Neuron (in vitro differentiated cells): ENCODE data around the gene SKI.
A peak's percentile ranks its signal among the peaks of the same experiment; 100 is the strongest.
"Not testable (repeated sequence)": the region's sequence is repeated elsewhere in the genome, so short reads cannot be mapped to it uniquely, and the experiment has no call there.

Source experiments
- H2AFZ ChIP-seq: one replicate; pipeline ENCODE4 v1.6.1; 2013; ENCODE audit warnings: low read depth, mild to moderate bottlenecking, inconsistent platforms, low read length, moderate library complexity
- H3K27me3 ChIP-seq: one replicate; pipeline ENCODE4 v1.6.1; 2013; ENCODE audit warnings: low read length; ENCODE audit not compliant: insufficient read depth
- H3K36me3 ChIP-seq: one replicate; pipeline ENCODE4 v1.6.1; 2013; ENCODE audit warnings: low read length; ENCODE audit not compliant: insufficient read depth
- H3K4me1 ChIP-seq: one replicate; pipeline ENCODE4 v1.6.1; 2013; ENCODE audit warnings: low read length; ENCODE audit not compliant: insufficient read depth
- H3K4me3 ChIP-seq: 2 replicates; pipeline ENCODE4 v1.5.1; 2013; ENCODE audit warnings: mild to moderate bottlenecking, low read length, moderate library complexity
- H3K9me3 ChIP-seq: one replicate; pipeline ENCODE4 v1.6.1; 2013; ENCODE audit warnings: low read length

SKI gene

DNA sequence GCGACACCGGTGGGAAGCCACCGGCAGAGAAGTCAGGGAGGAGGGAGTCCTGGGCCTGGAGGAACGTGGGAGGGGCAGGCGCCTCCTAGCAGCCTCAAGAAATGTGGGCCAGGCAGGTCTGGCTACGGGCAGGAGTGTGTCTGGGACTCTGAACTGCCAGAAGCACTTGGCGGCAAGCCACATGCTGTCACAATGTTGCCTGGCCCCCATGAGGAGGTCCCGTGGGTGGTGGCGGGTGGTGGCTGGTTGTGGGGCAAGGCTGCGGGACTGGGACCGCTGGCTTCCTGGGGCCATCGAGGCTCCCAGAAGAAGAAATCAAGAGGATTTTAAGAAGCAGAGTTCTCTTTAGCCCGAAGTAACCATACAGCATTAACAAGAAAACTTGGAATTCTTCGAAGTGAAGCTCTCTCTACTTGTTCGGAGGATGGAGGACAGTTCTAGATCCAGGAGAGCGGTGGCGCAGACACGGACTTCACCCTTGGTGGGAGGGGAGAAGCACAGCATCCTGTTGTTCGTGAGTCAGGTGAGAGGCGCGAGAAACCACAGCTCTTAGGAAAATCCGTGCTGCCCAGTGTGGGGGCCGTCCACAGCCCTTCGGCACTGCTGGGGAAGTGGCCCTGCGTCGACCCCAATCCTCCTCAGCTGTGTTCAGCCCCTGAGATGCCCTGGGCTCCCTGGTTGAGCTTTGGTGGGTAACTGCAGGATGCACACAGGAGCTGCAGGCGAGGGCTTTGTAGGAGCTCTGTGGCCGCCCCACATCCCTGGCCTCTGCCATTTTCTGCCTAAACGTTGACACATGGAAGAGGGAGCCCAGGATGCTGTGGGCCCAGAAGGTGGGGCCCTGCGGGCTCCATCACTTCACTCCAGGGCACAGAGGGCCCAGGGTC lies 12.4 kb downstream of the SKI start:
- Histone ChIP-seq H3K36me3 (peaks cover 11% of the 10 kb centered on the region), H3K9me3 (no peaks in the 10 kb centered on the region), H2AFZ (no peak overlapping the region), H3K4me1 (peaks cover 22% of the 10 kb centered on the region), H3K4me3 (no peak overlapping the region), H3K27me3 (no peaks in the 10 kb centered on the region)

DNA sequence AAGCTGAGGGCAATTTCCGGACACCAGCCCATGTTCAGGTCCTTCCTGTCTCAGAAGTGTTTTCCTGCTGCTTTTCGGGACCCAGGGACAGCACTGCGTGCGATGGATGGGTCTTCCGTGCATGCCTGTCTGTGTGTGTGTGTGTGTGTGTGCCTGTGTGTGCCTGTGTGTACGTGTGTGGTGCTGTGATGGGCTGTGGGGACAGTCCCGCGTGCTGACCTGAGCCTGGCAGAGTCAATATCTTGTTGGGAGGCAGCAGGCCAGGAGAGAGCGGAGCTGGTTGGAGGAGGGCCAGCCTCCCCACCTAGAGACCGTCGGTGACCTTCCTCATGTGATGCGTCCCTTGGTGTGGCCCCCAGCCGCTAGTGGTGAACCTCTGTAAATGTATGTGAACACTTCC lies 13.7 kb downstream of the SKI start:
- H3K27me3 ChIP-seq = no peaks in the 10 kb centered on the region
- H3K4me1 ChIP-seq = peaks cover 33% of the 10 kb centered on the region
- H2AFZ ChIP-seq = no peak overlapping the region
- no peak overlapping the region for H3K4me3 ChIP-seq
- peaks cover 11% of the 10 kb centered on the region for H3K36me3 ChIP-seq
- H3K9me3 ChIP-seq = no peaks in the 10 kb centered on the region

DNA sequence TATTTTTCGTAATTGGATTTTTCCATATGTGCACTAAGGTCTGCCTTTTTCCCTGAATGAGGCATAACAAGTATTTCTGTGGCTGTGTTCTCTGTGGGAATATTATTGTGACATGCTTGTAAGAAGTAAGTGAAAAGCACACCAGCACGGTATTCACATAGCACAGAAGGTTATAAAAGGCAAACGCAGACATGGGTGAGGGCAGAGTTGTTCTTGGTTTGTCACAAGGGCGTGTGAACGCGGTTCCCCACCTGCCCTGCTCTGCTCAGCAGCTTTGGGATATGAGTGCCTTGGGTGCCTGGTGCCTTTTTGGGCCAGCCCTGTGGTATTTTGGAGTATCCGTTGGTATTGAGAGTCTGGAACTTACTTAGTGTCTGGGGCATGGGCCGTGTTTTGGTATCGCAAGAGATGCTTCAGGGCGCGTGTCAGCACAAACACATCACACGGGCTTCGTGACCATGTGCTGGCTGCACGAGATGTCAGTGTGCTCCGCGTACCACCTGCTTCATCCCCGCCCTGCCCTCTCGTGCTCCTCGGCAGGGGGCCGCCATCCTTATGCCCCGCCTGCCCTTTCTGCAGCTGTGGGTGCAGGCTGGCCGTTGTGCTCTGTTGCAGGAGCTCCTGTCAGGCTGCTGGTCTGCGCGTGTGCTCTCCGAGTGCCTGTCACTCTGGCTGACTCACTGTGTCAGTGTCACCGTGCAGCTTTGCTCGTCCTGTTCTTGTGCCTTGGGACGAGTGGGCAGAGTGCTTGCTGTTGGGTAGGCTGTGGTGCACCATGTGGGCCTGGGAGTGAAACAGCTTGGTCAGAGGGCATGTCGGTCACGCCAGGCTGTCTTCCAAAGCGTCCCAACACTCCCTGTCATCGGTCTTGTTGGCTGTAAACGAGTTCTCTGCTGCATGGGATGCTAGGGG lies 15.0 kb downstream of the SKI start:
- H3K36me3 ChIP-seq = peaks cover 11% of the 10 kb centered on the region
- H3K9me3 ChIP-seq = no peaks in the 10 kb centered on the region
- no peak overlapping the region for H3K4me3 ChIP-seq
- no peaks in the 10 kb centered on the region for H3K27me3 ChIP-seq
- peaks cover 46% of the 10 kb centered on the region for H3K4me1 ChIP-seq
- H2AFZ ChIP-seq = no peak overlapping the region

DNA sequence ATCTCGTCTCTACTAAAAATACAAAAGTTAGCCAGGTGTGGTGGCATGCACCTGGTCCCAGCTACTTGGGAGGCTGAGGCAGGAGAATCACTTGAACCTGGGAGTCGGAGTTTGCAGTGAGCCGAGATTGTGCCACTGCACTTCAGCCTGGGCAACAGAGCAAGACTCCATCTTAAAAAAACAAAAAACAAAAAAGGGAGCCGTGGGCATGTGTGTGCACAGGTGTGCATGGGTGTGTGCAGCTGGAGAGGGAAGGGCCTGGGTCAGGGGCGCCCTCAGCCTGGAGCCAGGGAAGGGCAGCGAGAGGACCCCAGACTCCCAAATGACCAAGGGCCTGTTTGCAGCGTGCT lies 18.9 kb downstream of the SKI start:
- H3K27me3 ChIP-seq, H3K9me3 ChIP-seq, H3K36me3 ChIP-seq, H3K4me3 ChIP-seq, H2AFZ ChIP-seq: not testable (repeated sequence)
- peaks cover 66% of the 10 kb centered on the region for H3K4me1 ChIP-seq

DNA sequence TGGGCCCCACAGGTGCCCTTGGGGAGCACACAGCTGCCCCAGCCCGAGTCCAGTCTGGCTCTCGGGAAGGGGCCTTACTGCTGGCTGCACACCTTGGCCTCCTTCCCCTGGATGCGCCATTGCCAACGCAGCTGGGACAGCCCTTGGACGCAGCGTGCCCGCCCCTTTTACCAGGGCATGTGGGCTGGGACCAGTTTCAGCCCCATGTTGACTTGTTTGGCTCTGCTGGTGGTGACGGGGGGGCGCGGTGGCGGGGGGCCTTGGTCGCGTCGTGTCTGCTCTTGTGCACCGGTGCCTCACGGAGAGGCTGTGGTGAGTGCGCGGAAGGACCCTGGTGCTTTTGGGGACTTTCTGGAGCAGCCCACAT lies 19.6 kb downstream of the SKI start:
- no peak overlapping the region for H2AFZ ChIP-seq
- peaks cover 61% of the 10 kb centered on the region for H3K4me1 ChIP-seq
- H3K9me3 ChIP-seq = no peaks in the 10 kb centered on the region
- no peaks in the 10 kb centered on the region for H3K27me3 ChIP-seq
- peak overlapping the region; percentile 7 for H3K4me3 ChIP-seq
- no peaks in the 10 kb centered on the region for H3K36me3 ChIP-seq

DNA sequence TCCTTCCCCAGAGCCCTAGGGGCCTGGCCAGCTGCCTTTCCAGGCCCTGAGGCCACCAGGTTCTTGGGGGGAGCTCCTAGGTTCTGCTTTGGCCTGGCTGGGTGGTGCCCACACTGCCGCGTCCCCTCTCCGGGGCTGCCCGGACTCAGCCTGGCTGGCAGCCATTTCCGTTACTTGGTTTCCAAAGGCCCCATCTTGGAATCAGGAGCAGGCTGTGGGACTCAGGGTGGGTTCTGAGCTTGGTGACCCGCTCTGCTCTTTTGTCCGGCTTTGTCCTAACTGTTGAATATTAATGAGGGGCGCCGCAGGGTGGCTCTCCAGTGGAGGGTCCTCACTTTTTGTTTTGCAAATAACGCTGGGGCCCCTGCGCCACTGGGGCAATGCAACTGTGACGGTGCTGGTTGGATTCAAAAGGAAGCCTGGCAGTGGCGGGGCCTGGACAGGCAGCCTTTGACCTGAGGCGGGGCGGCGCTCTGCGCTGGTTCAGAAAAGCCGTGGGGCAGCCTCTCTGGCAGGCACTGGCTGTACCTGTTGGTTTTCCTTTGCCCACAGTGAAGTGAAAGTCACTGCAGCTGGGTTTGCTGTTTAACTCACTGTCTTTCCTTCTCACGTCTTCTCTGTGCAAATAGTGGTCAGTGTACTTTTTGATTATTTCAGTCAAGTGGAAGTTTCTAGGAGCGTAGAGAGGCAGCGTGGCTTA lies 20.2 kb downstream of the SKI start:
- Histone ChIP-seq H2AFZ (no peak overlapping the region), H3K27me3 (no peaks in the 10 kb centered on the region), H3K36me3 (no peaks in the 10 kb centered on the region), H3K4me1 (peaks cover 55% of the 10 kb centered on the region), H3K4me3 (peak overlapping the region; percentile 7), H3K9me3 (no peaks in the 10 kb centered on the region)

DNA sequence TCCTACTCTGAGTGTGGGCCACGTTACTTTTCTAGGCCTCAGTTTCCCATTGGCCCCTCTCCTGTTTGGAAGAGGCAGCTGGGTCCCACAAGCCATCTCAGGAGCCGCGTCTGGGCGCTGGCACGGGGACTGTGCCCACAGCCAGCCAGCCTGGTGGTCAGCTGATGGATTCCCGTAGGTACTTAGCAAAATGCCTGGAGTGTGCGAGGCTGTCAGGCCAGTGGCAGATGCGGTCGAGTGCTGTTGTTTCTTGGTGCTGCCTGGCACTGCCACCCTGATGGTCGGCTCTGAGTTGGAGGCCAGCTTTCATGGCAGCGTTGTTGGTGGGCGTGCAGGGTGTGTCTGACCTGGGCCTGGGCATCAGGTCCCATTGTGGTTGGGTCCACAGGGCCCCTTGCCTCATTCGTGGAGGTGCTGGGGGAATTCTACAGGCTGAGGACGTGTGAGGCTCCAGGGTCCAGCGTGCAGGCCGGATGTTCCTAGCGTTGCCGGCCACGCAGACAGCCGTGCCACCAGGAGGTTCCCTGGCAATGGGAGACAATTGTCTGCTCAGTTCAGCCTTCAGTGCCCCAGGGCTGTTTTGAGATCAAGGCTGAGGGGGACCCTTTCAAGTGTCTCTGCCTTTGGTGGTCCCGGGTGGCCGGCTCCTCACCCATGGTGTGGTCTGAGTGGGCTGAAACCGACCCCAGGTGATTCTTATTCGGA lies 20.9 kb downstream of the SKI start:
- Histone ChIP-seq H3K9me3 (no peaks in the 10 kb centered on the region), H3K36me3 (no peaks in the 10 kb centered on the region), H3K4me1 (peaks cover 51% of the 10 kb centered on the region), H3K27me3 (no peaks in the 10 kb centered on the region), H3K4me3 (no peak overlapping the region), H2AFZ (no peak overlapping the region)

DNA sequence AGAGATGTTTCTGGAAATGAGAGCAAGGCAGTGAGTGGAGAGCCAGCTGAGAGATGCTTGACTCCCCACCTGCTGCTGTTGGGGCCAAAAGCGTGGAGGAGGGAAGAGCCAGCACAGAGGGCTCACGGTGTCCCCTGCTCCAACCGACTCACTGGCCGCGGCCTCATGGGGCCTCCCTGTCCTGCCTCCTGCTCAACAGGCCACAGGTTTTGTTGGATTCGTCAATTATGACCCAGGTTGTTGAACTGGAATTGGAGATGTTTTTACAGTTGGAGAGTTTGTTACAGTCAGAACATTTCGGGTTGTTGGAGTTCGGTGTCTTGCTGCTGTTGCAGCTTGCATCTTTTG lies 21.4 kb downstream of the SKI start:
- H3K4me1 ChIP-seq = peaks cover 49% of the 10 kb centered on the region

DNA sequence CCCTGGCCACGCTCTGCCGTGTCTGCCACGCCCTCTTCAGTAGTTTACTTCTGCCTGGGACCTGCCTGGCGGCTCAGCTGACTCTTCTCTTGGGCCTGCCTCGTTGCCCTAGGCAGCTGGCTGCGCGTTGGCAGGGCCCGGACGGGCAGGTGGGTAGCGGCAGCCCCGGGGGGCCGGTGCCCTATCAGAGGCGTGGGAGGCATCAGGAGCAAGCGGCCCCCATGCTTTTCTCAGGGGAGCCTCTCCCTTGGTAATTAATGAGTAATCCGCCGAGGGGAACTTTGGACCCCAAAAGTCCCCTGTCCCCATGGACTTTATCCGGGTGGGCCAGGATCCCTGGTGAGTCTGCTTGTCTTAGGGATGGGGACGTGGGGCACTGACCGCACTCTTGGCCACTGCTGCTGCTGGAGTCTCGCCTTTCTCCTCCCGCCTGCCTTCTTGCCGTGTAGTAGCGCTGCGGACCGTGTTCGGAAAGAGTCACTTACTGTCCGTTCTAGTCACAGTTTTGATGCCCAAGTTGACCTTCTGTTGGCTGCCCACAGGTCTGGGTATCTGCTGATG lies 22.7 kb downstream of the SKI start:
- Histone ChIP-seq H3K9me3 (no peaks in the 10 kb centered on the region), H3K4me1 (peaks cover 46% of the 10 kb centered on the region), H2AFZ (no peak overlapping the region), H3K36me3 (no peaks in the 10 kb centered on the region), H3K4me3 (no peak overlapping the region), H3K27me3 (no peaks in the 10 kb centered on the region)

More for the DNA sequence above, 21.4 kb downstream of the SKI start:
- Histone ChIP-seq H3K27me3 (no peaks in the 10 kb centered on the region), H2AFZ (no peak overlapping the region), H3K9me3 (no peaks in the 10 kb centered on the region), H3K36me3 (no peaks in the 10 kb centered on the region), H3K4me3 (no peak overlapping the region)

DNA sequence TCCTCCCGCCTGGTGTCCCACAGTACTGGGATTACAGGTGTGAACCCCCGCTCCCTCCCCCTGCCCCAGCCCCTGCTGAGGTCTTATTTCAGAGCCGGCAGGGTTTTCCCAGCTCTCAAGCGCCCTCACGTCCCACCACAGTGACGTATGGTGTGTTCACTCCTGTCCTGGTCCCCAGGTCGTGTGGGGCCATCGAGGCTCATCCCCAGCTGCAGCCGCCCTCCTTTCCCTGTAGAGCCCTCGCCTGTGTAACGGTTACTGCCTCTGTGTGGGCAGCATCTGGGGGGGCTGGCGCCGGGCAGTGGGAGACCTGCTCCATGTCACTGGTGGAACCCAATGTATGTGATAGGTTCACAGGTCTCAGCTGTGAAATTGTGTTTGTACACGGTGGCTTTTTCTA lies 23.2 kb downstream of the SKI start:
- Histone ChIP-seq H3K36me3 (no peaks in the 10 kb centered on the region), H3K9me3 (no peaks in the 10 kb centered on the region), H3K27me3 (no peaks in the 10 kb centered on the region), H3K4me1 (peaks cover 40% of the 10 kb centered on the region), H3K4me3 (no peak overlapping the region), H2AFZ (no peak overlapping the region)

DNA sequence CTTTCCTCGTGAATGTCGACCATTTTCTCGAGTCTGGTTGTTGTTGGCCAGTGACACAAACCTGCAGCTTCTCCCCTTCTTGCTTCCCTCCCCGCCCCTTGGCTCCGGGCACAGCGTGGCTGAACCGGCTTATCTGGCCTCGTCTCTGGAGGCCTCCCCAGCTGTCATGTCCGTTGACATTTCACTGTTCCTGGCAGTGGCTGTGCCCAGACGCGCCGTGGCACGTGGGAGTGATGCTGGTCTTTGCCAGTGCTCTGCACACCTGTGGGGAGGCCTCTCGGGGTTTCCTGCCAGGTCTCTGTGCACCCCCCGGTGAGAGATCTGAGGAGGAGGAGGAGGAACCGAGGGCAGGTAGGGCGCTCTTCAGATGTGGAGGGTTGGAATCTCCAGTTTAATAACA lies 23.7 kb downstream of the SKI start:
- no peak overlapping the region for H2AFZ ChIP-seq
- no peaks in the 10 kb centered on the region for H3K36me3 ChIP-seq
- no peaks in the 10 kb centered on the region for H3K9me3 ChIP-seq
- no peaks in the 10 kb centered on the region for H3K27me3 ChIP-seq
- peaks cover 36% of the 10 kb centered on the region for H3K4me1 ChIP-seq
- no peak overlapping the region for H3K4me3 ChIP-seq

DNA sequence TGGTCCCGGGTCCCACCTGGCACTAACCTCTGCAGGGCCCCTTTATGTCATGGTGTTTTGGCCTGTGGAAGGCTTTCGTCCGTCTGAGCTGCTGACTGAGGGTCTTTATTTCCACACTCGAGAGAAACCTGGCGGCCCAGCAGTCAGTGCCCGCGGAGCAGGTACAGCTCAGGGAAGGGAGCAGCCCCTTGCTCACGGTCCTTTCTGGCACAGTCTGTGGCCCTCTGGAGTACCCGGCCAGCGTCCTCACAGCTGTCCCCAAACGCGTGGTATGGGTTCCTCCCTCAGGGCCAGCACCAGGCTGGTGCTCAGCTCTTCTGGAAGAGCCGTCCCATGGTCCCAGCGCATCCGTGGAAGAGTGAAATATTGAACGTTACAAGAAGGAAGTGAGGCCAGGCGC lies 24.3 kb downstream of the SKI start:
- Histone ChIP-seq H3K4me1 (peaks cover 30% of the 10 kb centered on the region), H3K9me3 (no peaks in the 10 kb centered on the region), H3K36me3 (no peaks in the 10 kb centered on the region), H3K27me3 (no peaks in the 10 kb centered on the region), H3K4me3 (no peak overlapping the region), H2AFZ (no peak overlapping the region)
